WTC11 (cell line): ENCODE data around the gene KDM3B. TPM values are rescaled to one million over a fixed set of nuclear protein-coding genes. Genes with fewer than 3 reads are reported as not detected.

ENCODE experiments used
- ATAC-seq: fragments of 200-7000 bp; cut with Tn5 transposase; 2 replicates; pipeline ENCODE4 v1.10.0; 2021; ENCODE audit warnings: mild to moderate bottlenecking, moderate library complexity
- CTCF ChIA-PET: fragments of 300-600 bp; sonication (Branson Sonifier 250); formaldehyde crosslinking; loops from one replicate; lab custom pipeline; 2021; ENCODE audit warnings: antibody characterized with exemption; lab: Charles Lee
- POLR2A ChIA-PET: fragments of 350-600 bp; sonication (Branson Sonifier 250); formaldehyde crosslinking; loops from one replicate; lab custom pipeline; 2021; ENCODE audit warnings: antibody characterized with exemption; lab: Charles Lee
- DNase-seq: peaks from one replicate; pipeline ENCODE4 v3.0.0; 2021; ENCODE audit warnings: low spot score
- H3K27ac Mint-ChIP-seq: 2 replicates; pipeline ENCODE4 v1.8.0; 2021; ENCODE audit warnings: mixed read lengths
- H3K27me3 Mint-ChIP-seq: 2 replicates; pipeline ENCODE4 v1.8.0; 2021; ENCODE audit warnings: low read depth, mild to moderate bottlenecking, moderate library complexity, mixed read lengths
- H3K36me3 Mint-ChIP-seq: 2 replicates; pipeline ENCODE4 v1.8.0; 2021; ENCODE audit warnings: mixed read lengths
- H3K4me1 Mint-ChIP-seq: 2 replicates; pipeline ENCODE4 v1.8.0; 2022; ENCODE audit warnings: mixed read lengths
- H3K4me3 Mint-ChIP-seq: 2 replicates; pipeline ENCODE4 v1.8.0; 2021; ENCODE audit warnings: mild to moderate bottlenecking, moderate library complexity, mixed read lengths
- H3K9me3 Mint-ChIP-seq: 2 replicates; pipeline ENCODE4 v1.8.0; 2021; ENCODE audit warnings: mixed read lengths
- ATF1 ChIP-seq: sonication (generic); formaldehyde crosslinking; IDR thresholded peaks from 2 replicates; pipeline ENCODE4 v1.8.1; 2023; ENCODE audit warnings: mild to moderate bottlenecking, moderate library complexity, missing genetic modification reagents
- GTF2I ChIP-seq: fragments of 250-450 bp; sonication (Bioruptor Pico); conservative IDR thresholded peaks from 2 replicates; pipeline ENCODE4 v1.4.0; 2021; ENCODE audit warnings: mild to moderate bottlenecking
- HMGA2 ChIP-seq: fragments of 250-450 bp; sonication (Bioruptor Pico); IDR thresholded peaks from 2 replicates; pipeline ENCODE4 v1.4.0; 2021; ENCODE audit warnings: mild to moderate bottlenecking, moderate library complexity
- JAZF1 ChIP-seq: fragments of 250-450 bp; sonication (Bioruptor Pico); IDR thresholded peaks from 2 replicates; pipeline ENCODE4 v1.9.0; 2021; ENCODE audit warnings: moderate library complexity, mild to moderate bottlenecking, inconsistent platforms
- KAT7 ChIP-seq: sonication (generic); formaldehyde crosslinking; IDR thresholded peaks from 2 replicates; pipeline ENCODE4 v1.8.1; 2023; ENCODE audit warnings: missing genetic modification reagents, mild to moderate bottlenecking, borderline replicate concordance
- MYBL2 ChIP-seq: sonication (generic); formaldehyde crosslinking; IDR thresholded peaks from 2 replicates; pipeline ENCODE4 v1.8.1; 2023; ENCODE audit warnings: mild to moderate bottlenecking, moderate library complexity, missing genetic modification reagents
- RELA ChIP-seq: sonication (generic); formaldehyde crosslinking; IDR thresholded peaks from 2 replicates; pipeline ENCODE4 v1.8.1; 2022; ENCODE audit warnings: missing genetic modification reagents, mild to moderate bottlenecking, borderline replicate concordance
- SMAD4 ChIP-seq: sonication (generic); formaldehyde crosslinking; IDR thresholded peaks from 2 replicates; pipeline ENCODE4 v1.8.0; 2022; ENCODE audit warnings: mild to moderate bottlenecking, missing genetic modification reagents
- SP1 ChIP-seq: sonication (generic); formaldehyde crosslinking; conservative IDR thresholded peaks from 2 replicates; pipeline ENCODE4 v1.8.1; 2022; ENCODE audit warnings: missing genetic modification reagents
- TCF7 ChIP-seq: sonication (generic); formaldehyde crosslinking; IDR thresholded peaks from 2 replicates; pipeline ENCODE4 v1.8.0; 2022; ENCODE audit warnings: mild to moderate bottlenecking, low read depth, missing genetic modification reagents, moderate library complexity
- TEAD4 ChIP-seq: sonication (generic); formaldehyde crosslinking; IDR thresholded peaks from 2 replicates; pipeline ENCODE4 v1.8.0; 2022; ENCODE audit warnings: mild to moderate bottlenecking, missing genetic modification reagents
- TP53 ChIP-seq: sonication (generic); formaldehyde crosslinking; IDR thresholded peaks from 2 replicates; pipeline ENCODE4 v1.8.1; 2023; ENCODE audit warnings: mild to moderate bottlenecking, missing genetic modification reagents
- ZNF121 ChIP-seq: sonication (generic); formaldehyde crosslinking; IDR thresholded peaks from 2 replicates; pipeline ENCODE4 v1.8.0; 2023; ENCODE audit warnings: missing genetic modification reagents
- ZNF263 ChIP-seq: sonication (generic); formaldehyde crosslinking; IDR thresholded peaks from 2 replicates; pipeline ENCODE4 v1.8.1; 2022; ENCODE audit warnings: low read depth, mild to moderate bottlenecking, moderate library complexity, missing genetic modification reagents
- total RNA-seq: library from RNA; stranded (reverse); gene quantifications from 3 replicates; pipeline ENCODE4 v1.2.3, GENCODE V29; 2021
- TF ChIP-seq, protein P1 (sequence below): sonication (generic); formaldehyde crosslinking; IDR thresholded peaks from 2 replicates; pipeline ENCODE4 v1.8.1; 2023; ENCODE audit warnings: mild to moderate bottlenecking, missing genetic modification reagents, borderline replicate concordance
- TF ChIP-seq, protein P2 (sequence below): sonication (generic); formaldehyde crosslinking; IDR thresholded peaks from 2 replicates; pipeline ENCODE4 v1.8.0; 2022; ENCODE audit warnings: mild to moderate bottlenecking, missing genetic modification reagents
- TF ChIP-seq, protein P3 (sequence below): fragments of 250-450 bp; sonication (Bioruptor Pico); IDR thresholded peaks from 2 replicates; pipeline ENCODE4 v1.9.0; 2021; ENCODE audit warnings: moderate library complexity, mild to moderate bottlenecking, inconsistent platforms, borderline replicate concordance
- TF ChIP-seq, protein P4 (sequence below): sonication (generic); formaldehyde crosslinking; IDR thresholded peaks from 2 replicates; pipeline ENCODE4 v1.8.0; 2022; ENCODE audit warnings: mild to moderate bottlenecking, missing genetic modification reagents
- TF ChIP-seq, protein P5 (sequence below): sonication (generic); formaldehyde crosslinking; IDR thresholded peaks from 2 replicates; pipeline ENCODE4 v1.8.0; 2022; ENCODE audit warnings: missing genetic modification reagents
- TF ChIP-seq, protein P6 (sequence below): sonication (generic); formaldehyde crosslinking; IDR thresholded peaks from 2 replicates; pipeline ENCODE4 v1.8.0; 2022; ENCODE audit warnings: mild to moderate bottlenecking, missing genetic modification reagents
- TF ChIP-seq, protein P7 (sequence below): fragments of 250-450 bp; sonication (Bioruptor Pico); IDR thresholded peaks from 2 replicates; pipeline ENCODE4 v1.8.0; 2021; ENCODE audit warnings: mild to moderate bottlenecking

KDM3B gene
- total RNA-seq, 1 experiment from 2014 or later = 87.9 TPM

DNA sequence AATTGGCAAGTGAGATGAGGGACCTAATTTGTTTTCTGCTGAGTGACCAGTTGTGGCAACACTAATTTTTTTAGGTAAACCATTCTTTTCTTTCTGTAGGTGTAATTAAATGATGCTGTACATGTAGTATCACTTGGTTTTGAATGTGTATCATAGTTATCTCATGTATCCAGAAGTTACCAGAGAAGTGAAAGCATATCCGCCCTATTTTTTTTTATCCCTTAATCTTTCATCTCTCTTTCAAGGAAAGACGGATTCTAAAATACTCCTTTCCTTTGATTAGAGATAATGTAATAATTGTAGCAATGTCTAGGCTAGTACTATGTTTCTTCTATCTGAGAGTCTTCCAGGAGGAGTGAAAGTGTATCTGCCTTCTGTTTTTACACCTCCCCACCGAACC lies 7.1 kb downstream of the KDM3B start:
- Mint-ChIP-seq H3K27ac (no peak overlapping the region), H3K4me1 (peaks cover 23% of the 10 kb centered on the region), H3K9me3 (no peaks in the 10 kb centered on the region), H3K4me3 (no peak overlapping the region), H3K27me3 (no peaks in the 10 kb centered on the region), H3K36me3 (no peaks in the 10 kb centered on the region; the same call in 1 of the 2 replicates)
- ChIA-PET CTCF (no interaction called here), POLR2A (no interaction called here)
- DNase-seq (no peak), ATAC-seq (no peak)
- TF ChIP-seq ZNF121 (CRISPR knock-in tag) (no peak), RELA (no peak), KAT7 (CRISPR knock-in tag) (no peak), ZNF263 (CRISPR knock-in tag) (no peak), GTF2I (CRISPR knock-in tag) (no peak), TEAD4 (CRISPR knock-in tag) (no peak), HMGA2 (CRISPR knock-in tag) (no peak), SMAD4 (CRISPR knock-in tag) (no peak)
- TF ChIP-seq, protein P1, sequence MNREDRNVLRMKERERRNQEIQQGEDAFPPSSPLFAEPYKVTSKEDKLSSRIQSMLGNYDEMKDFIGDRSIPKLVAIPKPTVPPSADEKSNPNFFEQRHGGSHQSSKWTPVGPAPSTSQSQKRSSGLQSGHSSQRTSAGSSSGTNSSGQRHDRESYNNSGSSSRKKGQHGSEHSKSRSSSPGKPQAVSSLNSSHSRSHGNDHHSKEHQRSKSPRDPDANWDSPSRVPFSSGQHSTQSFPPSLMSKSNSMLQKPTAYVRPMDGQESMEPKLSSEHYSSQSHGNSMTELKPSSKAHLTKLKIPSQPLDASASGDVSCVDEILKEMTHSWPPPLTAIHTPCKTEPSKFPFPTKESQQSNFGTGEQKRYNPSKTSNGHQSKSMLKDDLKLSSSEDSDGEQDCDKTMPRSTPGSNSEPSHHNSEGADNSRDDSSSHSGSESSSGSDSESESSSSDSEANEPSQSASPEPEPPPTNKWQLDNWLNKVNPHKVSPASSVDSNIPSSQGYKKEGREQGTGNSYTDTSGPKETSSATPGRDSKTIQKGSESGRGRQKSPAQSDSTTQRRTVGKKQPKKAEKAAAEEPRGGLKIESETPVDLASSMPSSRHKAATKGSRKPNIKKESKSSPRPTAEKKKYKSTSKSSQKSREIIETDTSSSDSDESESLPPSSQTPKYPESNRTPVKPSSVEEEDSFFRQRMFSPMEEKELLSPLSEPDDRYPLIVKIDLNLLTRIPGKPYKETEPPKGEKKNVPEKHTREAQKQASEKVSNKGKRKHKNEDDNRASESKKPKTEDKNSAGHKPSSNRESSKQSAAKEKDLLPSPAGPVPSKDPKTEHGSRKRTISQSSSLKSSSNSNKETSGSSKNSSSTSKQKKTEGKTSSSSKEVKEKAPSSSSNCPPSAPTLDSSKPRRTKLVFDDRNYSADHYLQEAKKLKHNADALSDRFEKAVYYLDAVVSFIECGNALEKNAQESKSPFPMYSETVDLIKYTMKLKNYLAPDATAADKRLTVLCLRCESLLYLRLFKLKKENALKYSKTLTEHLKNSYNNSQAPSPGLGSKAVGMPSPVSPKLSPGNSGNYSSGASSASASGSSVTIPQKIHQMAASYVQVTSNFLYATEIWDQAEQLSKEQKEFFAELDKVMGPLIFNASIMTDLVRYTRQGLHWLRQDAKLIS (CRISPR knock-in tag) = no peak
- TF ChIP-seq, protein P2, sequence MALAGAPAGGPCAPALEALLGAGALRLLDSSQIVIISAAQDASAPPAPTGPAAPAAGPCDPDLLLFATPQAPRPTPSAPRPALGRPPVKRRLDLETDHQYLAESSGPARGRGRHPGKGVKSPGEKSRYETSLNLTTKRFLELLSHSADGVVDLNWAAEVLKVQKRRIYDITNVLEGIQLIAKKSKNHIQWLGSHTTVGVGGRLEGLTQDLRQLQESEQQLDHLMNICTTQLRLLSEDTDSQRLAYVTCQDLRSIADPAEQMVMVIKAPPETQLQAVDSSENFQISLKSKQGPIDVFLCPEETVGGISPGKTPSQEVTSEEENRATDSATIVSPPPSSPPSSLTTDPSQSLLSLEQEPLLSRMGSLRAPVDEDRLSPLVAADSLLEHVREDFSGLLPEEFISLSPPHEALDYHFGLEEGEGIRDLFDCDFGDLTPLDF (CRISPR knock-in tag) = no peak
- TF ChIP-seq, protein P3, sequence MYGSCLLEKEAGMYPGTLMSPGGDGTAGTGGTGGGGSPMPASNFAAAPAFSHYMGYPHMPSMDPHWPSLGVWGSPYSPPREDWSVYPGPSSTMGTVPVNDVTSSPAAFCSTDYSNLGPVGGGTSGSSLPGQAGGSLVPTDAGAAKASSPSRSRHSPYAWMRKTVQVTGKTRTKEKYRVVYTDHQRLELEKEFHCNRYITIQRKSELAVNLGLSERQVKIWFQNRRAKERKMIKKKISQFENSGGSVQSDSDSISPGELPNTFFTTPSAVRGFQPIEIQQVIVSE (CRISPR knock-in tag) = no peak
- TF ChIP-seq, protein P4, sequence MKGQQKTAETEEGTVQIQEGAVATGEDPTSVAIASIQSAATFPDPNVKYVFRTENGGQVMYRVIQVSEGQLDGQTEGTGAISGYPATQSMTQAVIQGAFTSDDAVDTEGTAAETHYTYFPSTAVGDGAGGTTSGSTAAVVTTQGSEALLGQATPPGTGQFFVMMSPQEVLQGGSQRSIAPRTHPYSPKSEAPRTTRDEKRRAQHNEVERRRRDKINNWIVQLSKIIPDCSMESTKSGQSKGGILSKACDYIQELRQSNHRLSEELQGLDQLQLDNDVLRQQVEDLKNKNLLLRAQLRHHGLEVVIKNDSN (CRISPR knock-in tag) = no peak
- TF ChIP-seq, protein P5, sequence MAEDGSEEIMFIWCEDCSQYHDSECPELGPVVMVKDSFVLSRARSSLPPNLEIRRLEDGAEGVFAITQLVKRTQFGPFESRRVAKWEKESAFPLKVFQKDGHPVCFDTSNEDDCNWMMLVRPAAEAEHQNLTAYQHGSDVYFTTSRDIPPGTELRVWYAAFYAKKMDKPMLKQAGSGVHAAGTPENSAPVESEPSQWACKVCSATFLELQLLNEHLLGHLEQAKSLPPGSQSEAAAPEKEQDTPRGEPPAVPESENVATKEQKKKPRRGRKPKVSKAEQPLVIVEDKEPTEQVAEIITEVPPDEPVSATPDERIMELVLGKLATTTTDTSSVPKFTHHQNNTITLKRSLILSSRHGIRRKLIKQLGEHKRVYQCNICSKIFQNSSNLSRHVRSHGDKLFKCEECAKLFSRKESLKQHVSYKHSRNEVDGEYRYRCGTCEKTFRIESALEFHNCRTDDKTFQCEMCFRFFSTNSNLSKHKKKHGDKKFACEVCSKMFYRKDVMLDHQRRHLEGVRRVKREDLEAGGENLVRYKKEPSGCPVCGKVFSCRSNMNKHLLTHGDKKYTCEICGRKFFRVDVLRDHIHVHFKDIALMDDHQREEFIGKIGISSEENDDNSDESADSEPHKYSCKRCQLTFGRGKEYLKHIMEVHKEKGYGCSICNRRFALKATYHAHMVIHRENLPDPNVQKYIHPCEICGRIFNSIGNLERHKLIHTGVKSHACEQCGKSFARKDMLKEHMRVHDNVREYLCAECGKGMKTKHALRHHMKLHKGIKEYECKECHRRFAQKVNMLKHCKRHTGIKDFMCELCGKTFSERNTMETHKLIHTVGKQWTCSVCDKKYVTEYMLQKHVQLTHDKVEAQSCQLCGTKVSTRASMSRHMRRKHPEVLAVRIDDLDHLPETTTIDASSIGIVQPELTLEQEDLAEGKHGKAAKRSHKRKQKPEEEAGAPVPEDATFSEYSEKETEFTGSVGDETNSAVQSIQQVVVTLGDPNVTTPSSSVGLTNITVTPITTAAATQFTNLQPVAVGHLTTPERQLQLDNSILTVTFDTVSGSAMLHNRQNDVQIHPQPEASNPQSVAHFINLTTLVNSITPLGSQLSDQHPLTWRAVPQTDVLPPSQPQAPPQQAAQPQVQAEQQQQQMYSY (CRISPR knock-in tag) = no peak
- TF ChIP-seq, protein P6, sequence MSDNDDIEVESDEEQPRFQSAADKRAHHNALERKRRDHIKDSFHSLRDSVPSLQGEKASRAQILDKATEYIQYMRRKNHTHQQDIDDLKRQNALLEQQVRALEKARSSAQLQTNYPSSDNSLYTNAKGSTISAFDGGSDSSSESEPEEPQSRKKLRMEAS (CRISPR knock-in tag) = no peak

DNA sequence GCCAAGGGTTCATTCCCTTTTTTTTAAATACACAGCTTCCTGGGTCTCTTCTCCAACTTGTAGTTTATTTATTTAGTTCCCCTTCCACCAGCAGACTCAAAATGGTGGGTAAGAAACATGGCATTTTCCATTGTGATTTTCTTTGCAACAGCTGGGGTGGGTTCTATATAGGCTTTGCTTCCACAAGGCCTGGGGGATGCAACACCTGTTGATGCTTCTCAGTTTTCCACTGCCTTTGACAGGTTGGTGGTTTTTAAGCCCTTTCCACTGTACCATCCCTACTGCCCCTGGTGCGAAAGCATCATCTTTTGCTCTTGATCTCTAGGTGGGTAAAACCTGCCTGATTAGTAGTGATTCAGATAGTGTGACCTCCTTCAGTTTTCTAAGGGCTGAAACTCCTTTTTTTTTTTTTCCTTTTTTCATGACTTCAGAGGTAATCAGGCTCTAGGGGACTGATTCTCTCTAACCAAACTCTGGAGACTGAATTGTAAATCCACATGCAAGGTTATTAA lies 8.5 kb downstream of the KDM3B start:
- no peak overlapping the region for H3K4me3 Mint-ChIP-seq
- peak overlapping the region; percentile 69 for H3K27ac Mint-ChIP-seq
- POLR2A ChIA-PET = no interaction called here
- CTCF ChIA-PET = interaction anchor here (2.7 kb wide), 1 partner anchor 8 kb away, joined by 13 read pairs; the partner anchor contains the start of gene KDM3B
- DNase-seq (no peak), ATAC-seq (no peak)
- H3K36me3 Mint-ChIP-seq = no peaks in the 10 kb centered on the region; the same call in 1 of the 2 replicates
- H3K27me3 Mint-ChIP-seq = no peaks in the 10 kb centered on the region
- H3K9me3 Mint-ChIP-seq = no peaks in the 10 kb centered on the region
- peaks cover 11% of the 10 kb centered on the region for H3K4me1 Mint-ChIP-seq
- TF ChIP-seq SP1 (CRISPR knock-in tag) = no peak
- no peak for TF ChIP-seq TCF7
- no peak for TF ChIP-seq MYBL2 (CRISPR knock-in tag)
- no peak for TF ChIP-seq ATF1 (CRISPR knock-in tag)
- no peak for TF ChIP-seq TP53
- TF ChIP-seq, protein P7, sequence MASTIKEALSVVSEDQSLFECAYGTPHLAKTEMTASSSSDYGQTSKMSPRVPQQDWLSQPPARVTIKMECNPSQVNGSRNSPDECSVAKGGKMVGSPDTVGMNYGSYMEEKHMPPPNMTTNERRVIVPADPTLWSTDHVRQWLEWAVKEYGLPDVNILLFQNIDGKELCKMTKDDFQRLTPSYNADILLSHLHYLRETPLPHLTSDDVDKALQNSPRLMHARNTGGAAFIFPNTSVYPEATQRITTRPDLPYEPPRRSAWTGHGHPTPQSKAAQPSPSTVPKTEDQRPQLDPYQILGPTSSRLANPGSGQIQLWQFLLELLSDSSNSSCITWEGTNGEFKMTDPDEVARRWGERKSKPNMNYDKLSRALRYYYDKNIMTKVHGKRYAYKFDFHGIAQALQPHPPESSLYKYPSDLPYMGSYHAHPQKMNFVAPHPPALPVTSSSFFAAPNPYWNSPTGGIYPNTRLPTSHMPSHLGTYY (CRISPR knock-in tag) = no peak
- TF ChIP-seq, protein P3 (CRISPR knock-in tag) = no peak
- no peak for TF ChIP-seq JAZF1 (CRISPR knock-in tag)
